Adrenal gland (tissue), 12 donors: Measurements from ENCODE around the gene ATXN7. TPM values are rescaled to one million over a fixed set of nuclear protein-coding genes. Genes with fewer than 3 reads are reported as not detected.
A peak's percentile ranks its signal among the peaks of the same experiment; 100 is the strongest.

ENCODE experiments used
- DNase-seq, 7 donors: peaks; one replicate each; pipeline ENCODE4 v3.0.0-alpha.2; 2019 to 2020
- H3K27ac ChIP-seq, 5 donors: fragments of 200-600 bp; sonication (generic) in 4 of 5; 1 replicate in 3 of 5; 2 replicates in 2 of 5; pipeline versions ENCODE4 v1.5.1 to v1.8.0; 2016 to 2020; ENCODE audit warnings: mild to moderate bottlenecking in 1 of 5
- H3K27me3 ChIP-seq: fragments of 200-600 bp; 2 replicates; pipeline ENCODE4 v1.8.0; 2021
- H3K36me3 ChIP-seq, 2 donors: fragments of 200-600 bp; replicated peaks in 1 of 2; 1 replicate in 1 of 2; 2 replicates in 1 of 2; pipeline versions ENCODE4 v1.5.1 to v1.8.0; 2018 to 2022
- H3K4me1 ChIP-seq, 2 donors: fragments of 200-600 bp; replicated peaks in 1 of 2; 1 replicate in 1 of 2; 2 replicates in 1 of 2; pipeline versions ENCODE4 v1.5.1 to v1.8.0; 2018 to 2021
- H3K4me3 ChIP-seq, 4 donors: fragments of 200-600 bp; sonication (generic) in 3 of 4; one replicate each; pipeline ENCODE4 v1.5.1; 2016 to 2018
- H3K9me3 ChIP-seq, 3 donors: fragments of 200-600 bp; sonication (generic) in 1 of 3; replicated peaks in 1 of 3; 1 replicate in 2 of 3; 2 replicates in 1 of 3; pipeline versions ENCODE4 v1.5.1 to v1.8.0; 2016 to 2021
- POLR2A ChIP-seq, 2 donors: fragments of 450-650 bp; IDR thresholded peaks; one replicate each; pipeline ENCODE4 v1.6.1; 2017; ENCODE audit warnings: antibody characterized with exemption in 2 of 2, mild to moderate bottlenecking in 2 of 2, moderate library complexity in 1 of 2
- WGBS, 4 donors: extraction: QIAGEN DNeasy Blood & Tissue Kit in 2 of 4; methylation state at CpG; one replicate each; pipeline versions ENCODE4 v1.1.5 to v1.1.7; 2013 to 2017; 5-methylcytosine and 5-hydroxymethylcytosine counted together
- intact Hi-C, 2 donors: fragments of 100-400 bp; cut with DNase I; formaldehyde crosslinking; loops; one replicate each; pipeline versions ENCODE4 v1.14.1 to v1.15.0; 2022 to 2023
- polyA plus RNA-seq, 3 donors: library from polyadenylated mRNA; stranded (reverse); fragments of 200-250 nt in 2 of 3; fragments of 350-450 nt in 1 of 3; fragmentation: Illumina TruSeq in 1 of 3; extraction: RNeasy Lipid Tissue Mini Kit (QIAGEN cat#74804) in 1 of 3; gene quantifications; one replicate each; pipeline ENCODE4 v1.2.3, GENCODE V29; 2013 to 2014
- total RNA-seq, 9 donors: library from RNA; depleted of rRNA in 4 of 9; stranded (reverse); fragments of >200 nt in 4 of 9; fragments of 120-200 nt in 1 of 9; fragmentation: NEBNext Ultra II Directional in 1 of 9; extraction: Animal tissue kit (Norgen Biotek cat#: 25700) in 1 of 9; gene quantifications; one replicate each; pipeline versions ENCODE4 v1.1.0 to v1.2.4, GENCODE V29; 2013 to 2023
- TF ChIP-seq, protein P1 (sequence below), 6 experiments: fragments of 450-650 bp in 4 of 6; fragments of 200-600 bp in 2 of 6; sonication (generic) in 1 of 6; IDR thresholded peaks; 1 replicate in 5 of 6; 2 replicates in 1 of 6; pipeline versions ENCODE4 v1.5.1 to v1.8.0; 2016 to 2021; ENCODE audit warnings: antibody characterized with exemption in 6 of 6, mild to moderate bottlenecking in 2 of 6, moderate library complexity in 1 of 6
- donor health status: healthy with polysubstance abuse.
- donor health status: Bipolar disorder and iron deficiency.
- donor health status: DM: yes; HTN: yes; CAD: no.
- donor health status: DM: no; HTN: no; CAD: no.
- donor health status: DM: no; HTN: no; CAD: no.
- donor health status: DM: yes; HTN: yes; CAD: no.

ATXN7 gene
- total and polyA plus RNA-seq, 12 donors = 4.1 to 27.3 (median 18.0) TPM

DNA sequence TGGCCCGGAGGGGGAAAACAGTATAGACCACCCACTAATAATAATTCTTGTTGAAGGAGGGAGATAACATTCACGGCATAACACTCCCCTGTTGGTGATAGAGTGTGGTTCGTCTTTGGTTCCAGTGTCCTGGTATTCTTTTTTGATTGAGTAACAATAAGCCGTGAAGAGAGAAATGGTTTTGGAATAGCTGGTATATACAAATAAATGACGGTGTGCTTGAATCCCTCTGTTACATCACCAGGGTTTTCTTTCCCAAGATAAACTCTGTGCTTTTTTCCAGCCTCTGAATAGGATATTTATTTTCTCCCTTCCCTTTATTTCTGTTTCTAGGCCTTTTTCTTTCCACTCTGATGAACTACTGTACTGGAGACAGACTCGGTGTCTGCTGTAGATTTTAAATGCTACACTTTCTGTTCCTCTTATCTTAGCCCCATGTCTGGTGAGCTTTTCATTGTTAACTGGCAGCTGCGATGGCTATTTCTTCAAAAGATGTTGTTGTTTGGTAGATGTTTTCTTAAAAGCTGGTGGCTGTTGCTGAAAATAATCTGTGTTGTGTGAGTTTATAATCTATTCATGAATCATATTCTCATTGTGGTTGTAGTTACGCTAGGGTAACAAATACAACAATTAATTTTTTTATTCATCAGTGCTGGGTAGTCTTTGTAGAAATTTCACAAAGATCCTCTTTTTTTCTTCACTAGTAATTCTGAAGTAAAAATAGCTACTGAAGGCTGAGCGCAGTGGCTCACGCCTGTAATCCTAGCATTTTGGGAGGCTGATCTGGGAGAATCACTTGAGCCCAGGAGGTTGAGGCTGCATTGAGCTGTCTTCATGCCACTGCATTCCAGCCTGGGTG, 64.0 kb downstream of the ATXN7 start:
- no peak overlapping the region for H3K27ac ChIP-seq
- H3K9me3 ChIP-seq = no peaks in the 10 kb centered on the region
- TF ChIP-seq, protein P1, sequence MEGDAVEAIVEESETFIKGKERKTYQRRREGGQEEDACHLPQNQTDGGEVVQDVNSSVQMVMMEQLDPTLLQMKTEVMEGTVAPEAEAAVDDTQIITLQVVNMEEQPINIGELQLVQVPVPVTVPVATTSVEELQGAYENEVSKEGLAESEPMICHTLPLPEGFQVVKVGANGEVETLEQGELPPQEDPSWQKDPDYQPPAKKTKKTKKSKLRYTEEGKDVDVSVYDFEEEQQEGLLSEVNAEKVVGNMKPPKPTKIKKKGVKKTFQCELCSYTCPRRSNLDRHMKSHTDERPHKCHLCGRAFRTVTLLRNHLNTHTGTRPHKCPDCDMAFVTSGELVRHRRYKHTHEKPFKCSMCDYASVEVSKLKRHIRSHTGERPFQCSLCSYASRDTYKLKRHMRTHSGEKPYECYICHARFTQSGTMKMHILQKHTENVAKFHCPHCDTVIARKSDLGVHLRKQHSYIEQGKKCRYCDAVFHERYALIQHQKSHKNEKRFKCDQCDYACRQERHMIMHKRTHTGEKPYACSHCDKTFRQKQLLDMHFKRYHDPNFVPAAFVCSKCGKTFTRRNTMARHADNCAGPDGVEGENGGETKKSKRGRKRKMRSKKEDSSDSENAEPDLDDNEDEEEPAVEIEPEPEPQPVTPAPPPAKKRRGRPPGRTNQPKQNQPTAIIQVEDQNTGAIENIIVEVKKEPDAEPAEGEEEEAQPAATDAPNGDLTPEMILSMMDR (IDR thresholded peaks at IDR 0.05) = no peak
- no peak for TF ChIP-seq POLR2A (IDR thresholded peaks at IDR 0.05)
- peaks cover 0 to 7% of the 10 kb centered on the region in 2 donors for H3K36me3 ChIP-seq
- intact Hi-C loops = no loop called here
- no peaks in the 10 kb centered on the region for H3K27me3 ChIP-seq
- H3K4me1 ChIP-seq = peaks cover 5 to 14% of the 10 kb centered on the region in 2 donors
- 74 to 80% (median 75%) methylated on average over 10 of the region's 10 CpGs for WGBS, 4 donors
- H3K4me3 ChIP-seq = no peak overlapping the region
- no peak for DNase-seq

DNA sequence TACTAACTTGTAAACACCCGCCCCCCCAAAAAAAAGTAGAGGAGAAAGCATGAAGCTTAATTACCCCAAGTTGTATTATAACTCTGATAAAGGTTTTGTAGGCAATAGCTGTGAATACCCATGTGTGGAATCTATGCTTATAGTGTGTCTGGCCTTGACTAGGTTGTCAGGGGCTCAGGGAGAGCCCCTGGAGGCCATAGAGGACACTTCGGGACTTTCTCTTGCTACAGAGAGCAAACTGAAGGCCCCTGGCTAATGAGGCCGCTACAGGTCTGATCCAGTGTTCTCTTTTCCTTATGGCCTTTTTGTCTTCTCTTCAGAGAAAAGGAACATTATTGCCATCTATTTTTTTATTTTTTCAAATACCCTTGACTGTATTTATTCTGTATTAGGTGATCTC, 67.6 kb downstream of the ATXN7 start:
- 84 to 96% (median 88%) methylated on average over 3 of the region's 3 CpGs for WGBS, 4 donors
- H3K36me3 ChIP-seq = no peaks in the 10 kb centered on the region
- no peak overlapping the region for H3K4me3 ChIP-seq
- no peak overlapping the region for H3K27ac ChIP-seq
- no peaks in the 10 kb centered on the region for H3K9me3 ChIP-seq
- DNase-seq = no peak
- H3K27me3 ChIP-seq = no peaks in the 10 kb centered on the region
- intact Hi-C loops = no loop called here
- TF ChIP-seq, protein P1 (IDR thresholded peaks at IDR 0.05) = no peak
- no peak for TF ChIP-seq POLR2A (IDR thresholded peaks at IDR 0.05)
- H3K4me1 ChIP-seq = peaks cover 17 to 39% of the 10 kb centered on the region in 2 donors

DNA sequence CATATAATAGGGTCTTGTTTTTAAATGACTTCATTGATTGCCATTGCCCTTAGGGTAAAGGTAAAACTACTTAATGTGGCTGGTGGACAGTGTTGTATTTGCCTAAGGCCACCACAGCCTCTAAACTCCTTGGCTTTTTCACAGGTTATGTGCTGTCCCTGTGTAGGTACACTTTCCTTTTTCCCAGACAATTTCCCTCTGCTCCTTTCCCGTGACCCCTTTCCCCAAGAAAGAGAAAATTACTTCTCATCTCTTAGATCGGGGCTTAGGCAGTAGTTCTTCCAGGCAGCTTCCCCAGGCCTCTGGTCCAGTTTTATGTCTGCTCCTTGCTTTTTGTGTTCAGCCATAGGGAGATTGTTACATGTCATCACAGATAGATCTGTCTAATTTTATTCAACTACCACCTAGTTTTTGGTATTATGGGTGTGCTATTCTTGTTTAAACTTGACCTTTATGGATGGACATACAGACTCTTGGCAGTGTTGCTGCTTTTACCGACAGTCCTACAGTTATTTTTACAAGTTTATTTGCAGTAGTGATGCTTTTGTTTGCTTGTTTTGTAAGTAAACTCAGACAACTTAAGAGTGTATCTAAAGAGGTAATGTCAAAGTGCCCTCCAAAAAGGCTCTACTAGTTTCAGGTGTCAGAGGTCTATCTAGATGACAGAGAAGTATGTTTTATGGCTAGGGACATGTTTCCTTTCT, 69.0 kb downstream of the ATXN7 start:
- H3K9me3 ChIP-seq = no peaks in the 10 kb centered on the region
- no peak for TF ChIP-seq POLR2A (IDR thresholded peaks at IDR 0.05)
- TF ChIP-seq, protein P1 (IDR thresholded peaks at IDR 0.05) = no peak
- peak overlapping the region in 1 of 5 donors; percentile 48 for H3K27ac ChIP-seq
- WGBS, 4 donors = 54 to 65% (median 60%) methylated on average over 3 of the region's 3 CpGs
- no peaks in the 10 kb centered on the region for H3K36me3 ChIP-seq
- no peaks in the 10 kb centered on the region for H3K27me3 ChIP-seq
- H3K4me3 ChIP-seq = no peak overlapping the region
- DNase-seq = no peak
- peaks cover 17 to 53% of the 10 kb centered on the region in 2 donors for H3K4me1 ChIP-seq
- intact Hi-C loops = no loop called here

DNA sequence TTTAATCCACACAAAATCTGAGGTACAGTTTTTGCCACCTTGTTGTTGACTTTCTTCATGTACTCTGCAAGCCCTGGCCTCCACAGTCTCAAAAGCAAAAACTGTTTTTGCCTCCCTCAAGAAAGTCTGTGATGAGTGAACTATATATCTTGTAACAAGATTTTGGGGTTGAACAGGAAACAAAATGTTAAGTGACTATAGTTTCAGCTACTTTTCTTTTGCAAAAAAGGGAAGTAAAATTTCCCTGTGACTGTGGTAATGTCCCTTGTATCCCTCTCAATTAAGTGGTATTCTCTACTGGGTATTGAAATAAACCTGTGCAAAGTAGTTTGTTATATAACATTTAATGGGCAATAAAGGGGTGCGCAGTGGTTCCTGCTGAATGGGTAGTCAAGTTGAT, 69.8 kb downstream of the ATXN7 start:
- intact Hi-C loops = no loop called here
- Histone ChIP-seq H3K4me1 (peaks cover 17 to 60% of the 10 kb centered on the region in 2 donors), H3K9me3 (no peaks in the 10 kb centered on the region), H3K36me3 (no peaks in the 10 kb centered on the region), H3K4me3 (no peak overlapping the region), H3K27me3 (no peaks in the 10 kb centered on the region), H3K27ac (peak overlapping the region in 3 of 5 donors; percentile 3 to 59 (median 48))
- WGBS, 4 donors = 87 to 96% (median 92%) methylated on average over 1 of the region's 1 CpG
- no peak for DNase-seq
- TF ChIP-seq, protein P1 (IDR thresholded peaks at IDR 0.05) = no peak
- no peak for TF ChIP-seq POLR2A (IDR thresholded peaks at IDR 0.05)
